IMR-90 (cell line): ENCODE results near the gene HIVEP1. TPM values are rescaled to one million over a fixed set of nuclear protein-coding genes. Genes with fewer than 3 reads are reported as not detected.

Experiments
- ATAC-seq: fragments of 200-7000 bp; cut with Tn5 transposase; 2 replicates; pipeline ENCODE4 v1.9.1; 2020; ENCODE audit warnings: low read depth, mild to moderate bottlenecking, moderate library complexity
- BruUV-seq: library from RNA; stranded (reverse); fragments of 400-500 nt; replicated peaks from 2 replicates; lab custom pipeline; 2021; lab: Mats Ljungman, UMichigan
- CTCF ChIA-PET: fragments of 300-600 bp; formaldehyde crosslinking; extraction: SDS; loops from one replicate; lab custom pipeline; 2021; ENCODE audit warnings: antibody characterized with exemption; lab: Yijun Ruan, JAX
- POLR2A ChIA-PET: fragments of 300-600 bp; sonication (Branson Sonifier 250); formaldehyde crosslinking; loops from one replicate; lab custom pipeline; 2022; ENCODE audit warnings: antibody characterized with exemption; ENCODE audit not compliant: unreplicated experiment; lab: Charles Lee
- DNase-seq: peaks from one replicate; pipeline ENCODE4 v3.0.0; 2013
- H2AFZ ChIP-seq: replicated peaks from 2 replicates; pipeline ENCODE3; 2013; ENCODE audit warnings: low read length, mild to moderate bottlenecking; ENCODE audit not compliant: poor library complexity
- H2AK5ac ChIP-seq: 2 replicates; pipeline ENCODE4 v1.6.1; 2013; ENCODE audit warnings: low read depth, low read length, inconsistent platforms
- H2AK9ac ChIP-seq: replicated peaks from 2 replicates; pipeline ENCODE3; 2013; ENCODE audit warnings: mild to moderate bottlenecking, low read depth, low read length, moderate library complexity; ENCODE audit not compliant: poor library complexity
- H2BK120ac ChIP-seq: 2 replicates; pipeline ENCODE4 v1.6.1; 2013; ENCODE audit warnings: low read depth, low read length, inconsistent platforms
- H2BK15ac ChIP-seq: 3 replicates; pipeline ENCODE4 v1.6.1; 2013; ENCODE audit warnings: low read depth, low read length, inconsistent platforms
- H2BK20ac ChIP-seq: 2 replicates; pipeline ENCODE4 v1.6.1; 2013; ENCODE audit warnings: low read depth, mild to moderate bottlenecking, inconsistent platforms, low read length, moderate library complexity
- H2BK5ac ChIP-seq: 2 replicates; pipeline ENCODE4 v1.6.1; 2013; ENCODE audit warnings: mild to moderate bottlenecking, low read depth, low read length, inconsistent platforms; ENCODE audit not compliant: poor library complexity, severe bottlenecking
- H3K14ac ChIP-seq: replicated peaks from 2 replicates; pipeline ENCODE4 v1.6.1; 2013; ENCODE audit warnings: low read depth, low read length, inconsistent platforms
- H3K18ac ChIP-seq: 2 replicates; pipeline ENCODE4 v1.6.1; 2013; ENCODE audit warnings: low read depth, low read length, control low read depth
- H3K23ac ChIP-seq: 2 replicates; pipeline ENCODE4 v1.6.1; 2013; ENCODE audit warnings: low read depth, low read length, inconsistent platforms
- H3K27ac ChIP-seq: 2 replicates; pipeline ENCODE4 v1.5.1; 2013; ENCODE audit warnings: mild to moderate bottlenecking, control low read depth, low read length; ENCODE audit not compliant: insufficient read depth
- H3K27me3 ChIP-seq: 2 replicates; pipeline ENCODE4 v1.6.1; 2013; ENCODE audit warnings: low read length; ENCODE audit not compliant: control insufficient read depth, insufficient read depth
- H3K36me3 ChIP-seq: 2 replicates; pipeline ENCODE4 v1.6.1; 2013; ENCODE audit warnings: low read length, mixed read lengths; ENCODE audit not compliant: control insufficient read depth, insufficient read depth
- H3K4ac ChIP-seq: 2 replicates; pipeline ENCODE4 v1.6.1; 2013; ENCODE audit warnings: low read depth, low read length, inconsistent platforms
- H3K4me1 ChIP-seq: 2 replicates; pipeline ENCODE4 v1.6.1; 2013; ENCODE audit warnings: low read length, mixed read lengths; ENCODE audit not compliant: control insufficient read depth, insufficient read depth
- H3K4me2 ChIP-seq: 2 replicates; pipeline ENCODE4 v1.6.1; 2013; ENCODE audit warnings: low read depth, mild to moderate bottlenecking, control low read depth, low read length, moderate library complexity
- H3K4me3 ChIP-seq: 2 replicates; pipeline ENCODE4 v1.5.1; 2013; ENCODE audit warnings: low read depth, mild to moderate bottlenecking, control low read depth, low read length, moderate library complexity; ENCODE audit not compliant: insufficient read depth
- H3K56ac ChIP-seq: 2 replicates; pipeline ENCODE4 v1.6.1; 2013; ENCODE audit warnings: low read length, inconsistent platforms; ENCODE audit not compliant: insufficient read depth; ENCODE audit errors: extremely low read depth
- H3K79me1 ChIP-seq, 2 experiments: 2 replicates each; pipeline ENCODE4 v1.6.1; 2013; ENCODE audit warnings: low read length in 2 of 2, inconsistent platforms in 1 of 2, low read depth in 1 of 2
- H3K9ac ChIP-seq: 2 replicates; pipeline ENCODE4 v1.6.1; 2013; ENCODE audit warnings: low read depth, low read length, control low read depth
- H3K9me1 ChIP-seq: 2 replicates; pipeline ENCODE4 v1.6.1; 2013; ENCODE audit warnings: low read length, inconsistent platforms; ENCODE audit not compliant: insufficient read depth
- H3K9me3 ChIP-seq: 2 replicates; pipeline ENCODE4 v1.6.1; 2013; ENCODE audit warnings: low read length; ENCODE audit not compliant: control insufficient read depth, insufficient read depth
- H4K20me1 ChIP-seq: 2 replicates; pipeline ENCODE4 v1.6.1; 2013; ENCODE audit warnings: low read length, inconsistent platforms; ENCODE audit not compliant: insufficient read depth
- H4K5ac ChIP-seq: 2 replicates; pipeline ENCODE4 v1.6.1; 2013; ENCODE audit warnings: mild to moderate bottlenecking, low read depth, low read length, control low read depth
- H4K8ac ChIP-seq, 2 experiments: 2 replicates each; pipeline ENCODE4 v1.6.1; 2013; ENCODE audit warnings: low read depth in 2 of 2, low read length in 2 of 2, control low read depth in 1 of 2, inconsistent platforms in 1 of 2
- H4K91ac ChIP-seq: 2 replicates; pipeline ENCODE4 v1.6.1; 2013; ENCODE audit warnings: low read depth, low read length, inconsistent platforms; ENCODE audit not compliant: insufficient read depth
- CHD1 ChIP-seq: IDR thresholded peaks from 2 replicates; pipeline ENCODE4 v1.6.1; 2012; ENCODE audit warnings: low read depth, low read length, improper control_type of control experiment
- CTCF ChIP-seq: conservative IDR thresholded peaks from 2 replicates; pipeline ENCODE4 v1.5.1; 2012; ENCODE audit warnings: mild to moderate bottlenecking, low read depth, low read length, improper control_type of control experiment
- SMC3 ChIP-seq: fragments of 150-350 bp; IDR thresholded peaks from 2 replicates; pipeline ENCODE4 v1.6.1; 2016; ENCODE audit warnings: low read depth, mild to moderate bottlenecking, antibody characterized with exemption, low read length, moderate library complexity
- WGBS, 2 experiments: methylation state at CpG; one replicate each; pipeline versions ENCODE4 v1.1.5 to v1.1.7; 2013; ENCODE audit warnings: missing lambda C conversion rate in 2 of 2; ENCODE audit not compliant: insufficient read length in 1 of 2; ENCODE audit errors: extremely low coverage in 2 of 2; 5-methylcytosine and 5-hydroxymethylcytosine counted together
- dilution Hi-C: fragments of 300-500 bp; cut with HindIII; formaldehyde crosslinking; loops from one replicate; pipeline ENCODE4 v1.14.3; 2018; ENCODE audit warnings: low sequenced_read_pairs; ENCODE audit not compliant: unreplicated experiment
- in situ Hi-C: fragments of 300-500 bp; cut with MboI; formaldehyde crosslinking; loops from 3 replicates; pipeline ENCODE4 v1.14.3; 2019; ENCODE audit warnings: low sequenced_read_pairs, inconsistent platforms, mixed read lengths
- intact Hi-C: fragments of 100-400 bp; cut with micrococcal nuclease; formaldehyde crosslinking; loops from 2 replicates; pipeline ENCODE4 v1.10.0; 2022
- polyA plus RNA-seq, 3 experiments: library from polyadenylated mRNA; depleted of rRNA; stranded (reverse); fragments of >200 nt; gene quantifications; 2 replicates each; pipeline ENCODE4 v1.2.3, GENCODE V29; 2012; ENCODE audit warnings: low replicate concordance in 1 of 3
- total RNA-seq: library from RNA; depleted of rRNA; stranded (reverse); fragments of >200 nt; gene quantifications from 2 replicates; pipeline ENCODE4 v1.2.3, GENCODE V29; 2012

Gene HIVEP1
- total and polyA plus RNA-seq, 2 of the 4 experiments (the other 2 are of a cell fraction): 13.0 to 17.2 TPM

GRCh38 chr6:12039540-12040459 is 27.7 kb downstream of the HIVEP1 start:
- H3K14ac ChIP-seq: no peak overlapping the region
- H3K56ac ChIP-seq: no peak overlapping the region
- no peak overlapping the region for H3K4ac ChIP-seq
- ATAC-seq (no peak), DNase-seq (no peak)
- H3K4me1 ChIP-seq: peaks cover 3% of the 10 kb centered on the region
- H3K79me1 ChIP-seq: peaks cover 28 to 49% of the 10 kb centered on the region in 2 experiments
- no peak overlapping the region for H3K27ac ChIP-seq
- H3K4me3 ChIP-seq: no peak overlapping the region
- dilution Hi-C loops: no loop called here
- WGBS, 2 experiments: 100% methylated on average over 1 of the region's 12 CpGs; no CpG with 5 or more reads in 1 of the 2 experiments
- no peak overlapping the region for H2BK15ac ChIP-seq
- no peak overlapping the region for H2BK20ac ChIP-seq
- no peak overlapping the region for H2BK5ac ChIP-seq
- H4K20me1 ChIP-seq: peaks cover 3% of the 10 kb centered on the region; the same call in 1 of the 2 replicates
- BruUV-seq: no TSS peak
- no peak overlapping the region for H3K18ac ChIP-seq
- H4K91ac ChIP-seq: 0 out of 2 replicates have a peak overlapping the region, but pooled peaks have one; percentile 13
- H2BK120ac ChIP-seq: no peak overlapping the region
- no peaks in the 10 kb centered on the region for H3K27me3 ChIP-seq
- H3K4me2 ChIP-seq: no peak overlapping the region
- H3K36me3 ChIP-seq: no peaks in the 10 kb centered on the region; the same call in 1 of the 2 replicates
- ChIA-PET CTCF (no interaction called here), POLR2A (no interaction called here)
- in situ Hi-C loops: no loop called here
- no peak overlapping the region for H3K9ac ChIP-seq
- TF ChIP-seq SMC3 (no peak), CTCF (peak; percentile 25; the same call in 1 of the 2 replicates), CHD1 (no peak)
- no peak overlapping the region for H2AK9ac ChIP-seq
- peaks cover 7% of the 10 kb centered on the region; the same call in 1 of the 2 replicates for H3K9me1 ChIP-seq
- no peaks in the 10 kb centered on the region for H3K9me3 ChIP-seq
- H3K23ac ChIP-seq: 0 out of 2 replicates have a peak overlapping the region, but pooled peaks have one; percentile 11
- H2AK5ac ChIP-seq: no peak overlapping the region
- intact Hi-C loops: no loop called here
- H4K5ac ChIP-seq: no peak overlapping the region
- no peak overlapping the region for H4K8ac ChIP-seq
- H2AFZ ChIP-seq: no peak overlapping the region
